HS-5 (cell line): Measurements from ENCODE around the gene CORO2A.
"Not testable (repeated sequence)": the region's sequence is repeated elsewhere in the genome, so short reads cannot be mapped to it uniquely, and the experiment has no call there.

Experiments
- DNase-seq: peaks from one replicate; pipeline ENCODE4 v3.0.0-alpha.2; 2012; ENCODE audit warnings: low read depth

The CORO2A gene

GRCh38 chr9:98081477-98082219, 110.8 kb downstream of the CORO2A start:
- peak; percentile 35 for DNase-seq

GRCh38 chr9:98080780-98081179, 111.7 kb downstream of the CORO2A start:
- no peak for DNase-seq

- DNase-seq = no peak
Measured at GRCh38 chr9:98080326-98080725, 112.1 kb downstream of the CORO2A start.

GRCh38 chr9:98078895-98079294, 113.5 kb downstream of the CORO2A start:
- DNase-seq = no peak

- not testable (repeated sequence) for DNase-seq
Measured at GRCh38 chr9:98076514-98076890, 115.9 kb downstream of the CORO2A start.

- DNase-seq = peak; percentile 83
Measured at GRCh38 chr9:98075332-98075805, 117.1 kb downstream of the CORO2A start.

GRCh38 chr9:98074115-98074990, 118.1 kb downstream of the CORO2A start:
- peak; percentile 32 for DNase-seq

- DNase-seq = no peak
Measured at GRCh38 chr9:98071737-98072136, 120.7 kb downstream of the CORO2A start.
